ENCODE data around the gene PARVB.
A peak's percentile ranks its signal among the peaks of the same experiment; 100 is the strongest.

The PARVB gene

GRCh38 chr22:44147821-44148574 is 123.9 kb downstream of the PARVB start:
- Histone ChIP-seq H3K23ac (ENCODE audit: low read depth, low read length, poor library complexity) (no peak overlapping the region), H3K4me2 (ENCODE audit: insufficient read depth, low read length, poor library complexity, severe bottlenecking) (no peak overlapping the region), H3K36me3 (replicated peaks in 1 of 2; ENCODE audit: control insufficient read depth in 2 of 2, insufficient read depth in 2 of 2, low read length in 2 of 2) (peaks cover 0 to 3% of the 10 kb centered on the region in 2 donors), H4K91ac (ENCODE audit: low read depth, low read length, poor library complexity) (no peak overlapping the region), H3K4me1 (ENCODE audit: control insufficient read depth in 2 of 2, insufficient read depth in 1 of 2, low read depth in 1 of 2, low read length in 2 of 2) (peaks cover 24 to 47% of the 10 kb centered on the region in 2 donors), H2BK5ac (ENCODE audit: low read length) (peak overlapping the region; percentile 5), H2BK12ac (ENCODE audit: low read length) (no peak overlapping the region), H2AK5ac (ENCODE audit: low read depth, low read length) (peak overlapping the region; percentile 35), H3K4me3 (ENCODE audit: low read length in 2 of 2) (no peak overlapping the region), H2AFZ (ENCODE audit: low read length) (peak overlapping the region; percentile 75), H2BK15ac (ENCODE audit: low read length) (peak overlapping the region; percentile 29), H4K8ac (ENCODE audit: low read depth, low read length) (no peak overlapping the region), H2BK120ac (ENCODE audit: low read depth, low read length) (no peak overlapping the region), H3K27me3 (ENCODE audit: control insufficient read depth in 3 of 3, insufficient read depth in 3 of 3, low read depth in 1 of 3, low read length in 3 of 3) (peaks cover 0 to 11% (median 8%) of the 10 kb centered on the region in 3 experiments), H3K4ac (ENCODE audit: low read length) (no peak overlapping the region), H3K79me1 (ENCODE audit: low read depth, low read length) (peaks cover 4% of the 10 kb centered on the region), H3K9me3 (replicated peaks in 1 of 2; ENCODE audit: control insufficient read depth in 2 of 2, insufficient read depth in 1 of 2, low read depth in 1 of 2, low read length in 2 of 2) (peaks cover 0 to 4% of the 10 kb centered on the region in 2 donors), H3K9ac (ENCODE audit: low read depth, low read length, poor library complexity) (no peak overlapping the region), H3K18ac (ENCODE audit: low read length) (peak overlapping the region; percentile 69), H3K14ac (ENCODE audit: low read length) (no peak overlapping the region), H3K27ac (replicated peaks; ENCODE audit: low read length) (no peak overlapping the region)
- no peak for DNase-seq (ENCODE audit: low spot score)
- WGBS, 2 donors (ENCODE audit: extremely low coverage in 2 of 2, insufficient read length in 2 of 2, insufficient replicate concordance in 1 of 2): no CpG with 5 or more reads among the region's 27 CpGs

GRCh38 chr22:44151676-44152075 is 127.6 kb downstream of the PARVB start:
- no CpG with 5 or more reads among the region's 4 CpGs for WGBS, 2 donors (ENCODE audit: extremely low coverage in 2 of 2, insufficient read length in 2 of 2, insufficient replicate concordance in 1 of 2)

DNA sequence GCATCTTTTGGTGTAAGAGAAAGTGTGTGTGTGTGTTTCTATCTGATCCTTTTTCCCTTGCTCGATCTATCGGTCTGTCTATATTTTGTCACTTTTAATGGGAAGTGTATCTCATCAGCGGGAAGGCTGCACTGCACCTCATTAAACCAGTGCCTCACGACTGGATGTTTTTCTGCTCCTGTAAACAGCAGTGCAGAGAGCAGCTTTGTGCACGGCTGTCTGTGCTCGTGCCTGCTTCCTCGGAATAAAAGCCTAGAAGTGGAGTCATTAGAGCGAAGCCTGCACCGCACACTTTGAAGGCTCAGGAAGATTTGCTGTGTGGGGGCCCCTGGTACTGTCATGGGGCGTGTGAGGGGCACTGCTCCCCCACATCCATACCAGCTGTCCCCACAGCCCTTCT is 129.6 kb downstream of the PARVB start:
- Histone ChIP-seq H3K4ac (ENCODE audit: low read length) (no peak overlapping the region), H3K27me3 (ENCODE audit: control insufficient read depth in 3 of 3, insufficient read depth in 3 of 3, low read depth in 1 of 3, low read length in 3 of 3) (no peaks in the 10 kb centered on the region), H3K23ac (ENCODE audit: low read depth, low read length, poor library complexity) (no peak overlapping the region), H3K27ac (replicated peaks; ENCODE audit: low read length) (no peak overlapping the region), H3K4me1 (ENCODE audit: control insufficient read depth in 2 of 2, insufficient read depth in 1 of 2, low read depth in 1 of 2, low read length in 2 of 2) (peaks cover 3 to 12% of the 10 kb centered on the region in 2 donors), H2BK15ac (ENCODE audit: low read length) (no peak overlapping the region), H2AK5ac (ENCODE audit: low read depth, low read length) (no peak overlapping the region), H3K79me1 (ENCODE audit: low read depth, low read length) (no peaks in the 10 kb centered on the region), H3K36me3 (replicated peaks in 1 of 2; ENCODE audit: control insufficient read depth in 2 of 2, insufficient read depth in 2 of 2, low read length in 2 of 2) (no peaks in the 10 kb centered on the region), H3K4me2 (ENCODE audit: insufficient read depth, low read length, poor library complexity, severe bottlenecking) (no peak overlapping the region), H3K18ac (ENCODE audit: low read length) (peak overlapping the region; percentile 15), H2AFZ (ENCODE audit: low read length) (peak overlapping the region; percentile 66), H2BK12ac (ENCODE audit: low read length) (no peak overlapping the region), H3K9me3 (replicated peaks in 1 of 2; ENCODE audit: control insufficient read depth in 2 of 2, insufficient read depth in 1 of 2, low read depth in 1 of 2, low read length in 2 of 2) (no peaks in the 10 kb centered on the region), H3K14ac (ENCODE audit: low read length) (no peak overlapping the region), H3K4me3 (ENCODE audit: low read length in 2 of 2) (peak overlapping the region in 1 of 2 donors; percentile 42), H4K8ac (ENCODE audit: low read depth, low read length) (no peak overlapping the region), H3K9ac (ENCODE audit: low read depth, low read length, poor library complexity) (no peak overlapping the region), H2BK5ac (ENCODE audit: low read length) (no peak overlapping the region), H2BK120ac (ENCODE audit: low read depth, low read length) (no peak overlapping the region), H4K91ac (ENCODE audit: low read depth, low read length, poor library complexity) (no peak overlapping the region)
- DNase-seq (ENCODE audit: low spot score): no peak
- no CpG with 5 or more reads among the region's 10 CpGs for WGBS, 2 donors (ENCODE audit: extremely low coverage in 2 of 2, insufficient read length in 2 of 2, insufficient replicate concordance in 1 of 2)

More at GRCh38 chr22:44151676-44152075, 127.6 kb downstream of the PARVB start:
- H3K4me2 ChIP-seq (ENCODE audit: insufficient read depth, low read length, poor library complexity, severe bottlenecking): no peak overlapping the region
- no peaks in the 10 kb centered on the region for H3K9me3 ChIP-seq (replicated peaks in 1 of 2; ENCODE audit: control insufficient read depth in 2 of 2, insufficient read depth in 1 of 2, low read depth in 1 of 2, low read length in 2 of 2)
- H2AFZ ChIP-seq (ENCODE audit: low read length): peak overlapping the region; percentile 26
- H3K27me3 ChIP-seq (ENCODE audit: control insufficient read depth in 3 of 3, insufficient read depth in 3 of 3, low read depth in 1 of 3, low read length in 3 of 3): peaks cover 0 to 11% (median 6%) of the 10 kb centered on the region in 3 experiments
- H3K4me1 ChIP-seq (ENCODE audit: control insufficient read depth in 2 of 2, insufficient read depth in 1 of 2, low read depth in 1 of 2, low read length in 2 of 2): peaks cover 15 to 21% of the 10 kb centered on the region in 2 donors
- peak overlapping the region; percentile 30 for H2BK12ac ChIP-seq (ENCODE audit: low read length)
- H3K4ac ChIP-seq (ENCODE audit: low read length): no peak overlapping the region
- H4K8ac ChIP-seq (ENCODE audit: low read depth, low read length): no peak overlapping the region
- H4K91ac ChIP-seq (ENCODE audit: low read depth, low read length, poor library complexity): no peak overlapping the region
- H3K36me3 ChIP-seq (replicated peaks in 1 of 2; ENCODE audit: control insufficient read depth in 2 of 2, insufficient read depth in 2 of 2, low read length in 2 of 2): no peaks in the 10 kb centered on the region
- no peak overlapping the region for H2AK5ac ChIP-seq (ENCODE audit: low read depth, low read length)
- no peak overlapping the region for H2BK5ac ChIP-seq (ENCODE audit: low read length)
- H3K4me3 ChIP-seq (ENCODE audit: low read length in 2 of 2): no peak overlapping the region
- no peak for DNase-seq (ENCODE audit: low spot score)
- H2BK120ac ChIP-seq (ENCODE audit: low read depth, low read length): peak overlapping the region; percentile 0
- H2BK15ac ChIP-seq (ENCODE audit: low read length): peak overlapping the region; percentile 78
- no peak overlapping the region for H3K14ac ChIP-seq (ENCODE audit: low read length)
- no peaks in the 10 kb centered on the region for H3K79me1 ChIP-seq (ENCODE audit: low read depth, low read length)
- H3K18ac ChIP-seq (ENCODE audit: low read length): peak overlapping the region; percentile 62
- no peak overlapping the region for H3K9ac ChIP-seq (ENCODE audit: low read depth, low read length, poor library complexity)
- no peak overlapping the region for H3K23ac ChIP-seq (ENCODE audit: low read depth, low read length, poor library complexity)
- no peak overlapping the region for H3K27ac ChIP-seq (replicated peaks; ENCODE audit: low read length)

DNA sequence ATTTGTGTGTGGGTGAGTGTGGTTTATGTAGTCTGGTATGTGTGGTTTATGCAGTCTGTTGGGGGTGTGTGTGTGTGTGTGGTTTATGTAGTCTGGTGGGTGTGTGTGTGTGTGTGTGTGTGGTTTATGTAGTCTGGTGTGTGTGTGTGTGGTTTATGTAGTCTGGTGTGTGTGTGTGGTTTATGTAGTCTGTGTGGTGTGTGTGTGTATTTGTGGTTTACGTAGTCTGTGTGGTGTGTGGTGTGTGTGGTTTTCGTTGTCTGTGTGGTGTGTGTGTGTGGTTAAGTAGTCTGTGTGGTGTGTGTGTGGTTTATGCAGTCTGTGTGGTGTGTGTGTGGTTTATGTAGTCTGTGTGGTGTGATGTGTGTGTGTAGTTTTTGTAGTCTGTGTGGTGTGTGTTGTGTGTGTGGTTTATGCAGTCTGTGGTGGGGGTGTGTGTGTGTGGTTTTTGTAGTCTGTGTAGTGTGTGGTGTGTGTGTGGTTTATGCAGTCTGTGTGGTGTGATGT is 130.4 kb downstream of the PARVB start:
- Histone ChIP-seq H3K4me1 (ENCODE audit: control insufficient read depth in 2 of 2, insufficient read depth in 1 of 2, low read depth in 1 of 2, low read length in 2 of 2) (peaks cover 10 to 20% of the 10 kb centered on the region in 2 donors), H2BK5ac (ENCODE audit: low read length) (no peak overlapping the region), H3K4me3 (ENCODE audit: low read length in 2 of 2) (no peak overlapping the region), H3K4ac (ENCODE audit: low read length) (no peak overlapping the region), H3K9me3 (replicated peaks in 1 of 2; ENCODE audit: control insufficient read depth in 2 of 2, insufficient read depth in 1 of 2, low read depth in 1 of 2, low read length in 2 of 2) (no peaks in the 10 kb centered on the region), H3K27ac (replicated peaks; ENCODE audit: low read length) (no peak overlapping the region), H2BK120ac (ENCODE audit: low read depth, low read length) (no peak overlapping the region), H3K27me3 (ENCODE audit: control insufficient read depth in 3 of 3, insufficient read depth in 3 of 3, low read depth in 1 of 3, low read length in 3 of 3) (no peaks in the 10 kb centered on the region), H4K91ac (ENCODE audit: low read depth, low read length, poor library complexity) (no peak overlapping the region), H2BK15ac (ENCODE audit: low read length) (no peak overlapping the region), H3K18ac (ENCODE audit: low read length) (no peak overlapping the region), H3K14ac (ENCODE audit: low read length) (no peak overlapping the region), H2BK12ac (ENCODE audit: low read length) (no peak overlapping the region), H2AK5ac (ENCODE audit: low read depth, low read length) (no peak overlapping the region), H3K9ac (ENCODE audit: low read depth, low read length, poor library complexity) (no peak overlapping the region), H4K8ac (ENCODE audit: low read depth, low read length) (no peak overlapping the region), H3K23ac (ENCODE audit: low read depth, low read length, poor library complexity) (no peak overlapping the region), H3K36me3 (replicated peaks in 1 of 2; ENCODE audit: control insufficient read depth in 2 of 2, insufficient read depth in 2 of 2, low read length in 2 of 2) (no peaks in the 10 kb centered on the region), H3K79me1 (ENCODE audit: low read depth, low read length) (no peaks in the 10 kb centered on the region), H3K4me2 (ENCODE audit: insufficient read depth, low read length, poor library complexity, severe bottlenecking) (no peak overlapping the region), H2AFZ (ENCODE audit: low read length) (no peak overlapping the region)
- 100% methylated on average over 2 of the region's 2 CpGs; no CpG with 5 or more reads in 1 of the 2 donors for WGBS, 2 donors (ENCODE audit: extremely low coverage in 2 of 2, insufficient read length in 2 of 2, insufficient replicate concordance in 1 of 2)
- no peak for DNase-seq (ENCODE audit: low spot score)

Data from neuronal stem cell (in vitro differentiated cells).